ENCODE measurements around the gene HM13. TPM values are rescaled to one million over a fixed set of nuclear protein-coding genes. Genes with fewer than 3 reads are reported as not detected.

HM13 gene
- total and polyA plus RNA-seq, 2 experiments from 2014 or later: 126 to 150 TPM

DNA sequence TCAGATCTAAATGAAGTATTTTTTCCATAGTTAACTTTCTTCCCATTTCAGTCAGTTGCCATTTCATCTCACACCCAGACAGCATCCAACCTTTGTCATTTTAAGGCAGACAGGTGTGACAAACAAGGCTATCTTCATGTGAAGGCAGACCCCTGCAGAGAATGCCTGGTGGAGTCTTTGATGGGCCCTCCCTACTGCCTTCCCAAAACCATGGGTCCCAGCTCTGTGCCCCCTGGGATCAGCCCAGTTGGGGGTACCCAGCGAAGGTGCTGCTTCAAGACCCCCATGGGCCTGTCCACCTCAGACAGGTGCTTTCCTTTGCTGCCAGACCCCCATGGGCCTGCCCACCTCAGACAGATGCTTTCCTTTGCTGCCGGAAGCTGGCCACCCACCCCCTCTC lies 62.5 kb downstream of the HM13 start:
- Mint-ChIP-seq H3K27ac (no peak overlapping the region), H3K4me1 (peaks cover 53% of the 10 kb centered on the region)
- 0 out of 2 replicates have a peak, but pooled peaks cover 4% of the 10 kb centered on the region for H3K79me2 ChIP-seq (replicated peaks; ENCODE audit: insufficient read depth)

More for the DNA sequence above, 62.5 kb downstream of the HM13 start:
- Histone ChIP-seq H3F3A (replicated peaks; ENCODE audit: low read depth) (peaks cover 27% of the 10 kb centered on the region), H3K4me2 (peak overlapping the region; percentile 60), H3K4me3 (no peak overlapping the region), H3K27me3 (ENCODE audit: insufficient read depth) (no peaks in the 10 kb centered on the region), H2AFZ (no peak overlapping the region), H3K36me3 (ENCODE audit: insufficient read depth) (no peaks in the 10 kb centered on the region), H4K20me1 (replicated peaks; ENCODE audit: insufficient read depth) (no peaks in the 10 kb centered on the region), H3K9me2 (ENCODE audit: insufficient read depth) (no peaks in the 10 kb centered on the region), H3K27ac (ENCODE audit: low read depth) (0 out of 2 replicates have a peak overlapping the region, but pooled peaks have one; percentile 33), H3K4me1 (ENCODE audit: insufficient read depth) (peaks cover 60% of the 10 kb centered on the region)
- ATAC-seq: no peak
- Mint-ChIP-seq H3K36me3 (ENCODE audit: low read depth) (peaks cover 23% of the 10 kb centered on the region), H3K9me3 (peaks cover 16% of the 10 kb centered on the region), H3K27me3 (ENCODE audit: insufficient read depth, low read depth, poor library complexity) (peaks cover 23% of the 10 kb centered on the region), H3K4me3 (no peak overlapping the region)
- TF ChIP-seq NANOG (IDR thresholded peaks at IDR 0.05; ENCODE audit: borderline replicate concordance) (no peak), EZH2 (IDR thresholded peaks at IDR 0.05; ENCODE audit: low read depth, unreplicated experiment) (no peak), EZH2phosphoT487 (IDR thresholded peaks at IDR 0.05; ENCODE audit: unreplicated experiment) (no peak), ZNF114 (CRISPR knock-in tag; IDR thresholded peaks at IDR 0.05) (no peak), ZNF331 (CRISPR knock-in tag; IDR thresholded peaks at IDR 0.05; ENCODE audit: low read depth) (no peak), POLR2AphosphoS5 (IDR thresholded peaks at IDR 0.05; ENCODE audit: low read depth) (no peak), JUNB (IDR thresholded peaks at IDR 0.05; ENCODE audit: unreplicated experiment) (no peak), CREB1 (CRISPR knock-in tag; IDR thresholded peaks at IDR 0.05; ENCODE audit: low read depth) (no peak), STAT1 (IDR thresholded peaks at IDR 0.05; ENCODE audit: unreplicated experiment) (no peak)
- TF ChIP-seq, protein P1, sequence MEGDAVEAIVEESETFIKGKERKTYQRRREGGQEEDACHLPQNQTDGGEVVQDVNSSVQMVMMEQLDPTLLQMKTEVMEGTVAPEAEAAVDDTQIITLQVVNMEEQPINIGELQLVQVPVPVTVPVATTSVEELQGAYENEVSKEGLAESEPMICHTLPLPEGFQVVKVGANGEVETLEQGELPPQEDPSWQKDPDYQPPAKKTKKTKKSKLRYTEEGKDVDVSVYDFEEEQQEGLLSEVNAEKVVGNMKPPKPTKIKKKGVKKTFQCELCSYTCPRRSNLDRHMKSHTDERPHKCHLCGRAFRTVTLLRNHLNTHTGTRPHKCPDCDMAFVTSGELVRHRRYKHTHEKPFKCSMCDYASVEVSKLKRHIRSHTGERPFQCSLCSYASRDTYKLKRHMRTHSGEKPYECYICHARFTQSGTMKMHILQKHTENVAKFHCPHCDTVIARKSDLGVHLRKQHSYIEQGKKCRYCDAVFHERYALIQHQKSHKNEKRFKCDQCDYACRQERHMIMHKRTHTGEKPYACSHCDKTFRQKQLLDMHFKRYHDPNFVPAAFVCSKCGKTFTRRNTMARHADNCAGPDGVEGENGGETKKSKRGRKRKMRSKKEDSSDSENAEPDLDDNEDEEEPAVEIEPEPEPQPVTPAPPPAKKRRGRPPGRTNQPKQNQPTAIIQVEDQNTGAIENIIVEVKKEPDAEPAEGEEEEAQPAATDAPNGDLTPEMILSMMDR (conservative IDR thresholded peaks at IDR 0.05; ENCODE audit: low read depth in 2 of 2): no peak
- TF ChIP-seq, protein P2, sequence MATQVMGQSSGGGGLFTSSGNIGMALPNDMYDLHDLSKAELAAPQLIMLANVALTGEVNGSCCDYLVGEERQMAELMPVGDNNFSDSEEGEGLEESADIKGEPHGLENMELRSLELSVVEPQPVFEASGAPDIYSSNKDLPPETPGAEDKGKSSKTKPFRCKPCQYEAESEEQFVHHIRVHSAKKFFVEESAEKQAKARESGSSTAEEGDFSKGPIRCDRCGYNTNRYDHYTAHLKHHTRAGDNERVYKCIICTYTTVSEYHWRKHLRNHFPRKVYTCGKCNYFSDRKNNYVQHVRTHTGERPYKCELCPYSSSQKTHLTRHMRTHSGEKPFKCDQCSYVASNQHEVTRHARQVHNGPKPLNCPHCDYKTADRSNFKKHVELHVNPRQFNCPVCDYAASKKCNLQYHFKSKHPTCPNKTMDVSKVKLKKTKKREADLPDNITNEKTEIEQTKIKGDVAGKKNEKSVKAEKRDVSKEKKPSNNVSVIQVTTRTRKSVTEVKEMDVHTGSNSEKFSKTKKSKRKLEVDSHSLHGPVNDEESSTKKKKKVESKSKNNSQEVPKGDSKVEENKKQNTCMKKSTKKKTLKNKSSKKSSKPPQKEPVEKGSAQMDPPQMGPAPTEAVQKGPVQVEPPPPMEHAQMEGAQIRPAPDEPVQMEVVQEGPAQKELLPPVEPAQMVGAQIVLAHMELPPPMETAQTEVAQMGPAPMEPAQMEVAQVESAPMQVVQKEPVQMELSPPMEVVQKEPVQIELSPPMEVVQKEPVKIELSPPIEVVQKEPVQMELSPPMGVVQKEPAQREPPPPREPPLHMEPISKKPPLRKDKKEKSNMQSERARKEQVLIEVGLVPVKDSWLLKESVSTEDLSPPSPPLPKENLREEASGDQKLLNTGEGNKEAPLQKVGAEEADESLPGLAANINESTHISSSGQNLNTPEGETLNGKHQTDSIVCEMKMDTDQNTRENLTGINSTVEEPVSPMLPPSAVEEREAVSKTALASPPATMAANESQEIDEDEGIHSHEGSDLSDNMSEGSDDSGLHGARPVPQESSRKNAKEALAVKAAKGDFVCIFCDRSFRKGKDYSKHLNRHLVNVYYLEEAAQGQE (IDR thresholded peaks at IDR 0.05; ENCODE audit: unreplicated experiment): no peak
- TF ChIP-seq, protein P3, sequence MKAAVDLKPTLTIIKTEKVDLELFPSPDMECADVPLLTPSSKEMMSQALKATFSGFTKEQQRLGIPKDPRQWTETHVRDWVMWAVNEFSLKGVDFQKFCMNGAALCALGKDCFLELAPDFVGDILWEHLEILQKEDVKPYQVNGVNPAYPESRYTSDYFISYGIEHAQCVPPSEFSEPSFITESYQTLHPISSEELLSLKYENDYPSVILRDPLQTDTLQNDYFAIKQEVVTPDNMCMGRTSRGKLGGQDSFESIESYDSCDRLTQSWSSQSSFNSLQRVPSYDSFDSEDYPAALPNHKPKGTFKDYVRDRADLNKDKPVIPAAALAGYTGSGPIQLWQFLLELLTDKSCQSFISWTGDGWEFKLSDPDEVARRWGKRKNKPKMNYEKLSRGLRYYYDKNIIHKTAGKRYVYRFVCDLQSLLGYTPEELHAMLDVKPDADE (IDR thresholded peaks at IDR 0.05): no peak
- TF ChIP-seq, protein P4, sequence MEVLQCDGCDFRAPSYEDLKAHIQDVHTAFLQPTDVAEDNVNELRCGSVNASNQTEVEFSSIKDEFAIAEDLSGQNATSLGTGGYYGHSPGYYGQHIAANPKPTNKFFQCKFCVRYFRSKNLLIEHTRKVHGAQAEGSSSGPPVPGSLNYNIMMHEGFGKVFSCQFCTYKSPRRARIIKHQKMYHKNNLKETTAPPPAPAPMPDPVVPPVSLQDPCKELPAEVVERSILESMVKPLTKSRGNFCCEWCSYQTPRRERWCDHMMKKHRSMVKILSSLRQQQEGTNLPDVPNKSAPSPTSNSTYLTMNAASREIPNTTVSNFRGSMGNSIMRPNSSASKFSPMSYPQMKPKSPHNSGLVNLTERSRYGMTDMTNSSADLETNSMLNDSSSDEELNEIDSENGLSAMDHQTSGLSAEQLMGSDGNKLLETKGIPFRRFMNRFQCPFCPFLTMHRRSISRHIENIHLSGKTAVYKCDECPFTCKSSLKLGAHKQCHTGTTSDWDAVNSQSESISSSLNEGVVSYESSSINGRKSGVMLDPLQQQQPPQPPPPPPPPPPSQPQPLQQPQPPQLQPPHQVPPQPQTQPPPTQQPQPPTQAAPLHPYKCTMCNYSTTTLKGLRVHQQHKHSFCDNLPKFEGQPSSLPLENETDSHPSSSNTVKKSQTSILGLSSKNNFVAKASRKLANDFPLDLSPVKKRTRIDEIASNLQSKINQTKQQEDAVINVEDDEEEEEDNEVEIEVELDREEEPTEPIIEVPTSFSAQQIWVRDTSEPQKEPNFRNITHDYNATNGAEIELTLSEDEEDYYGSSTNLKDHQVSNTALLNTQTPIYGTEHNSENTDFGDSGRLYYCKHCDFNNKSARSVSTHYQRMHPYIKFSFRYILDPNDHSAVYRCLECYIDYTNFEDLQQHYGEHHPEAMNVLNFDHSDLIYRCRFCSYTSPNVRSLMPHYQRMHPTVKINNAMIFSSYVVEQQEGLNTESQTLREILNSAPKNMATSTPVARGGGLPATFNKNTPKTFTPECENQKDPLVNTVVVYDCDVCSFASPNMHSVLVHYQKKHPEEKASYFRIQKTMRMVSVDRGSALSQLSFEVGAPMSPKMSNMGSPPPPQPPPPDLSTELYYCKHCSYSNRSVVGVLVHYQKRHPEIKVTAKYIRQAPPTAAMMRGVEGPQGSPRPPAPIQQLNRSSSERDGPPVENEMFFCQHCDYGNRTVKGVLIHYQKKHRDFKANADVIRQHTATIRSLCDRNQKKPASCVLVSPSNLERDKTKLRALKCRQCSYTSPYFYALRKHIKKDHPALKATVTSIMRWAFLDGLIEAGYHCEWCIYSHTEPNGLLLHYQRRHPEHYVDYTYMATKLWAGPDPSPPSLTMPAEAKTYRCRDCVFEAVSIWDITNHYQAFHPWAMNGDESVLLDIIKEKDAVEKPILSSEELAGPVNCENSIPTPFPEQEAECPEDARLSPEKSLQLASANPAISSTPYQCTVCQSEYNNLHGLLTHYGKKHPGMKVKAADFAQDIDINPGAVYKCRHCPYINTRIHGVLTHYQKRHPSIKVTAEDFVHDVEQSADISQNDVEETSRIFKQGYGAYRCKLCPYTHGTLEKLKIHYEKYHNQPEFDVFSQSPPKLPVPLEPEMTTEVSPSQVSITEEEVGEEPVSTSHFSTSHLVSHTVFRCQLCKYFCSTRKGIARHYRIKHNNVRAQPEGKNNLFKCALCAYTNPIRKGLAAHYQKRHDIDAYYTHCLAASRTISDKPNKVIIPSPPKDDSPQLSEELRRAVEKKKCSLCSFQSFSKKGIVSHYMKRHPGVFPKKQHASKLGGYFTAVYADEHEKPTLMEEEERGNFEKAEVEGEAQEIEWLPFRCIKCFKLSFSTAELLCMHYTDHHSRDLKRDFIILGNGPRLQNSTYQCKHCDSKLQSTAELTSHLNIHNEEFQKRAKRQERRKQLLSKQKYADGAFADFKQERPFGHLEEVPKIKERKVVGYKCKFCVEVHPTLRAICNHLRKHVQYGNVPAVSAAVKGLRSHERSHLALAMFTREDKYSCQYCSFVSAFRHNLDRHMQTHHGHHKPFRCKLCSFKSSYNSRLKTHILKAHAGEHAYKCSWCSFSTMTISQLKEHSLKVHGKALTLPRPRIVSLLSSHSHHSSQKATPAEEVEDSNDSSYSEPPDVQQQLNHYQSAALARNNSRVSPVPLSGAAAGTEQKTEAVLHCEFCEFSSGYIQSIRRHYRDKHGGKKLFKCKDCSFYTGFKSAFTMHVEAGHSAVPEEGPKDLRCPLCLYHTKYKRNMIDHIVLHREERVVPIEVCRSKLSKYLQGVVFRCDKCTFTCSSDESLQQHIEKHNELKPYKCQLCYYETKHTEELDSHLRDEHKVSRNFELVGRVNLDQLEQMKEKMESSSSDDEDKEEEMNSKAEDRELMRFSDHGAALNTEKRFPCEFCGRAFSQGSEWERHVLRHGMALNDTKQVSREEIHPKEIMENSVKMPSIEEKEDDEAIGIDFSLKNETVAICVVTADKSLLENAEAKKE (CRISPR knock-in tag; IDR thresholded peaks at IDR 0.05): no peak
- DNase-seq (ENCODE audit: low spot score): no peak

Data from GM23338 (cell line).